Colon (tissue), 2 donors: ENCODE results near the gene CCDC148.
A peak's percentile ranks its signal among the peaks of the same experiment; 100 is the strongest.
"Not testable (repeated sequence)": the region's sequence is repeated elsewhere in the genome, so short reads cannot be mapped to it uniquely, and the experiment has no call there.

Experiments
- FAIRE-seq: peaks from 2 replicates; lab custom pipeline; 2012; peaks lifted over from hg19 to GRCh38; lab: Jason Lieb, UNC
- donor health status: control.
- donor health status: control.

CCDC148 gene

DNA sequence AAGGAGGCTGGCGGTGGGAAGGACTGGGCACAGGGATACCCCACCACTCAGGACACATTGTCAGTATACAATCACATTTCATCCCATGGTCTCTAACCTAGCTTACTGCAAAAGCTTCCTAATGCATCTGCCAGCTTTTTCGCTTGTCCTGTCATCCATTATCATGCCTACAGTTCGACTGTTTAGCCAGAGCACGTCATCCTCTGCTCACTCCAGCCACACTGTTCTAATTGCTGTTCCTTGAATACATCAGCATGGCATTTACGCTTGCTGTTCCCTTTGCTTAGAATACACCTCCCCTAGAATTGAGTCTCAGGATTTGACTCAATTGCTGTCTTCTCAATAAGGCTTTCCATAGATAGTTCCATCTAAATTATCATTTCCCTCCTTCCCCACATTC is 166.3 kb downstream of the CCDC148 start:
- FAIRE-seq: no peak

DNA sequence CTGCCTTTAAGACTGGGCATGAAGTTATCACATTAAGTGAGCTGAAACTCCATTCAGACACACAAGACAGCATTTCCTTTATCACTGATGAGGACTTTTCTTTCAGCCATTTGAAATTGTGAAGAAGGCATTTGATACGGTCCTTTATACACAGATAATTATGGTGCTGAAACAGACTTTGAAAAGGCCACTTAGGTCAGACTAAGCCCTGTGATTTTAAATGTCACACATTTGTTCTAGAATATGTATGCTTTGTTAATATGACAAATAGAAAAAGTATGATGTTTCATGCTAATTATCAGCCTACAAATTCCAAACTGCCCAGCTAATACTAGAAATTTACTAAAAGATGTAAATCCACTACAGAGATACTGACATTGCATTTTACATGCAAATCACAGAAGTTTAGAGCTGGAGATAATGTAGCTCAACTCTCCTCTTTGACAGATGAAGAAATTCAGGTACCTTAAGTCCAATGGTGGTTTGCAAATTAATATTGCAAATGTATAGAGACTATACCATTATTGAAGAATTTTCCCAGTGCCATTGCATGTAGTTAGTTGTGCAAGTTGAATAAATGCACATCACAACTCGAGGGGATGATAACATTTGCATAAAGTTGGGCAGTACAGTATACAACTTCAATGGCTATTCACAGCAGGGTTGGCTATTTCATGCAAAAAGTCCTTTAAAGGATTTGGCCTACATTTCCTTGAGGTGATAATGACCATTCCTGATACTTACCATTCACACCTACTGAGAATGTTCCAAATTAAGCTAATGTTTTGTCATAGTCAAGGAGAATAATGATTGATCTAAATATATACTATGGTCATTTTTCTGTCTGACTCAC is 179.7 kb downstream of the CCDC148 start:
- no peak for FAIRE-seq

DNA sequence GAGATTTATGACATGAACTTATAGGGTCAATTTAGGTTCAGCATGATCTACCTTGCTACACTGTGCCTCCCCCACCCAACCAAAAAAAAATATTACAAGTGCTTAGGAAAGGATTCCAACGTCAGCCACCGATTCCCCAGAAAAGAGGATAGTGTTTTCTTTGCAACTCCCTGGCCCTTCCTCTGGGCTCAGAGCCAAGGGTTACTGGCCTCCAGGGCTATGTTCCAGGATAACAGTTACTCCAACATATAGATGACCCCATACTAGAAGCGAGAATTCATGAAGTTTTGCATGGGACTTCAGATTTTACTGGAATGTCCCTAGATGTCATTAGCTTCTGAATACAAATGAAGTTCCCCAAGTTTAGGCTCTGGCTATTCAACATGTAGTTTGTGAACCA is 182.8 kb downstream of the CCDC148 start:
- no peak for FAIRE-seq

DNA sequence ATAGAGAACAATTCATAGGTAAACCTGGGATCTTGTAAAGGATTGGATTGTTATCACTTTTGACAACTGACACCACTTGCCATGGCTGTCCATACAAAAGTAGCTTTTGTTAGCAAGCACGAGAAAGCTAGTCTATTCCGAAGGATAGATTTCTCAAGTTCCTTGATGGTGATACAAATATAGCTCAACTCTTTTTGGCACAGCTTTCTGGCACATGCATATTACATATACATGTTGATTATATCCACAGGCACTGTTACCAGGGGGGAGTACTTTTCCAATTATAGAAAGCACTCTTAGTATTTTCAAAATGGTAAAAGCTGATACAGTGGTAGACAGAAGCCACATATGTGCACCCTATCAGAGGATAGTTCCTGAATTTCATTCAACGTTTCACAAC is 186.0 kb downstream of the CCDC148 start:
- FAIRE-seq: no peak

DNA sequence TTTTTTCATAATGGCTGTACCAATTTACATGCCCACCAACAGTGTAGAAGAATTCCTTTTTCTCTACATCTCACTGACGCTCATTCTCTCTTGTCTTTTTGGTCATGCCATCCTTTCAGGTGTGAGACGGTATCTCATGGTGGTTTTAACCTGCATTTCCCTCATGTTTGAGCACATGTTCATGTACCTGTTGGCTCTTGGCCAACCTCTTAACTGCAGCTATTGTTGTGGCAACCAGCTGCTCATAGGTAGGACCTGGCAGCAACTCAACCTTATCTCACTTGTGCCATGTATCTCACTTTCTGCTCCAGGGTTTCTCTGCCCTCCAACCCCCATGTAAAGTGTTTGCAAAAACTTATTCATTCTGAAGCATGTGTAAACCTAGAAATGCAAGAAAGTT is 187.4 kb downstream of the CCDC148 start:
- FAIRE-seq: no peak

DNA sequence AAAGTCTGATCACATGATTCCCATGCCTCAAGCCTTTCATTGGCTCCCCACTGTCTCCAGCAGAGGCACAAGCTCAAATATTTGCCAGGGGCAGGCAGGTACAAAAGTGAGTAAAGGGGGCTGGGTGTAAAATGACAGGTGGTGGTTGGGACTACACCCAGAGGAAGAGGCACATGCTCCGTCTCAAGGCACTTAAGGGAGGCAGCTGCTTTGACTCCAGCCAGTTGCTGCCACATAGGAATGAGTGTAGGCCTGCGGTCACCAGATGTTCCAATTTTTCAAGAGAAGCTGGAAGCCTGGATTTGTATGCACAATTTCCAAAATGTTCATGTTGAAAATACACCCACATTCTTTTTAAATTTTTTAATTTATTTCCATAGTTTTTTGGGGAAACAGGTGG is 190.4 kb downstream of the CCDC148 start:
- FAIRE-seq: no peak

DNA sequence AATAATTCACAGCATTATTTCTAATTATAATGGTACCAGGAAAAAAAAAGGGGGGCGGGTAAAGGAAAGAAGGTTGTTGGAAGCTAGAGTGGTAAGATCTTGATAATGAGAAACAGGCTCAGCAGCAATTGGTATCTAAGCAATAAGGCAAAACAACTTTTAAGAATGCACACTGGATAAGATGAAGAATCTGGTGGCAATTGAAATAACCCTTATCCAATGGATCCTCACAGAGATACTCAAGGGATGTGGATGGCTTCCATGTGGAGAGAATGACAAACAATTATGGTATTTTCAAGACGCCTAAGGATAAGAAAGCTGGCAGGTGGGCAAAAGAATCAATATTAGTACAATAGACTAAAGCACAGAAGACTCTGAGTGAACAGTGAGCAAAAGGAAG is 201.3 kb downstream of the CCDC148 start:
- no peak for FAIRE-seq

DNA sequence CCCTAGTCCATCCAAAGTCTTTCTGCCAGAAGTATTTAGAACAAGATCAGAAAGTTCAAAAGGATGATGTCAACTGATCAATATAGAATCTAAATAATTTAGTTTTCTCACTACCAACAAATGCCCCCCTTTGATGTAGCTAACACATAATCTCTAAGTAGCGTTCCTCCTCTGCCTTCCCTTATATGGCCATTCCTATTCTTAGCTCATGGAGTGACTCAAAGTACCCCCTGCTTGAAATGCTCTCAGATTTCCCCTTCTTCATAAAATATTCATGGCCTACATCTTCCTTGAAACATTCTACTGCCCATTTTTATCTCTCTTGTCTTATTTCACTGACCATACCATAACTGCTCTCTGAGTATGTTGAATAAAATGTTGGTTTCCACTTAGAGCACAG is 203.4 kb downstream of the CCDC148 start:
- FAIRE-seq: no peak

DNA sequence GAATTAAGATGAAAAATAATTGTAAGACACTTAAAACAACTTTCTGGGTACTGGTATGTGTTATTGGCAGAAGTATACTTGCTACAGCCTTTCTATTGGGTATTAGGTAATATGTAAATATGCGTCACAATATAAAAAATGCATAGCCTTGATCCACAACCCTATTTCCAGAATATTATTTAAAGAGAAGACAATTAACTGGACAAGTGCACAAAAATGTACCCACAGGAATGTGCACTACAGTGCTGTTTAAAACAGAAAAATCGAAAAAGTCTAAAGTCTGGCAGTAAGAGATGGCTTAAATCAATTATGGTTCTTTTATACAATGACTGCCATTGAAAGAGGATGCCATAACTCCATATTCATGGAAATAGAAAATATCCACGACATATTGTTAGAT is 205.2 kb downstream of the CCDC148 start:
- no peak for FAIRE-seq

DNA sequence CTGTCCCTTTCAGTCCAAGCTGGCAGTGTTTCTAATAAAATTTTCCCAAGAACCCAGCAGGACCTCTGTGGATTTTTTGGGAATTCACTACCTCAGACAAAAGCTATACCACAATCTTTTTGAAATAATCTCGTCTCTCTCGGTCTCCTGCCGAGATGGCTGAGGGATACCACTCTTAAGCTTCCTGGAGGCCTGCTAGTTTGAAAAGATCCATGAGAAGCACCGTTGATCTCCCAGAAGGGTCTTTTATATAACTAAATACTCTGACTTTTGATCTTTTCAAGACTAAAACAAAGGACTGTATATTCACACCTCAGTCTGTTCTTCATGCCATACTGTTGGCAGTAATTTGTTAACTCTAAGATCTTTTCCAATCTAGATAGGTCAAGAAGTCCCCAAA is 213.2 kb downstream of the CCDC148 start:
- FAIRE-seq: no peak

DNA sequence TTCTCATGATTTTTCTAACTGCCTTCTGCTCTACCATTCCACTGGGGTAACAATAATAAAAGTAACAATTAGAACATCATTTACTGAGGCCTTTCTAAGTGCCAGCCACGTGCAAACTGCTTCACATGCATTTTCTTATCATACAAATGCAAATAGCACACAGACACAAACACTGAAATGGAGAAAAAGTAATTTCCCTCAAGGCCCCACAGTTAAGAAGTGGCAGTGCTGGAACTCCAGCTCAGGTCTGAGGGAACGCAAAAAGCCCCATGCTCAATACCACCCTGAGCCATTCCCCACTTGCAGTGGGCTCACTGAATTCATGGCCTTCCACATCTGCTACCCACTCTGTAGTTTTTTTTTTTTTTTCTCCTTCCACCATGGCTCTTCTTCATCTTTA is 214.3 kb downstream of the CCDC148 start:
- no peak for FAIRE-seq

DNA sequence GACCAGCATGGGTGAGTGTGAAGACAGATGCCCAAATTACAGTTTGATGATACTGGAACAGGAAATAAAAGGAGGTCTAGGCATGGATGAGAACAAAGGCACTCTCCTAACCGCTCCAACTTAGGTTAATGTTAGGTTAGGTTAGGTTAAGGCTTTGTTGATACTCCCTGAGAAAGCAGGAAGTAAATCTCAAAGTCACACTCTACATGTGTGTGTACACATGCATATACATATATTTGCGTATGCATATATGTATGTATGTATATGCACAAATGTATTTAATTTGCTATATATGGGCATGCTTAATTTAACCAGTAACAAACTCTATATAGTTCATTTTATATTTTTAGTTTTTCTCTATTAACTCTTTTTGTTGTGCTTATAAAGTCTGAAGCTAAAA is 215.6 kb downstream of the CCDC148 start:
- no peak for FAIRE-seq

DNA sequence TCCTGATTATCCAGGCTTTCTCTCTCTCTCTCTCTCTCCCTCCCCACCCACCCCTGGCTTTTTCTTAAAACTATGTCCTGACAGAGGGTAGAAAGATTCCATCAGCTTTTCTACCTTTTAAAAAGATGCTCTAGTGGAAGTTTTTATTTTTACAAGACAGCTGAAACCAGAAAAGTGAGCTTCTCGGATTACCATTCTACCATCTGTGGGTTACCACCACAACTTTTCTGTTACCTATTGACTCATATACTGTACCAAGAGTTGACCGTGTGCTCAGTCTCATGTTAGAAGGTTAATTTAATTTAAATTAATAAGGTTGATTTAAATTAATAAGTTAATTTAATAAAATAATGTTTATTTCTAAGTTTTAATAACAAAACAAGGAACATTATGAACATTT is 217.3 kb downstream of the CCDC148 start:
- FAIRE-seq: no peak

DNA sequence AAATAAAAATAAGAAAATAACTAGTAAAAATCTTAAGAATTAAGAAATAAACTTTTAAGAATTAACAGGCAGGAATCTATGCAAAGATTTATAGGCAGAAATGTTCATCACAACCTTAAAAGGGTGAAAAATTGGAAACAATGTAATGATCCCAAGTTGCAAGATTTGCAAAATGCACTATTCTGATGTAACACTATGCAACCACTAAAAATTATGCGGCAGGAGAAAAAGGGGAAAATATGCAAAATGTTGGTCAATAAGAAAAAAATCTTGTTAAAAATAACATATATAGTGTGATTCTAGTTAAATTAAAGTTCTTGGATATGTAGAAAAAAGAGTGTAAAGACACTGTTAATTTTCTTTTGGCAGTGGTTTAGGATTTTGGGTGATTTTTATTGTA is 222.1 kb downstream of the CCDC148 start:
- FAIRE-seq: no peak

DNA sequence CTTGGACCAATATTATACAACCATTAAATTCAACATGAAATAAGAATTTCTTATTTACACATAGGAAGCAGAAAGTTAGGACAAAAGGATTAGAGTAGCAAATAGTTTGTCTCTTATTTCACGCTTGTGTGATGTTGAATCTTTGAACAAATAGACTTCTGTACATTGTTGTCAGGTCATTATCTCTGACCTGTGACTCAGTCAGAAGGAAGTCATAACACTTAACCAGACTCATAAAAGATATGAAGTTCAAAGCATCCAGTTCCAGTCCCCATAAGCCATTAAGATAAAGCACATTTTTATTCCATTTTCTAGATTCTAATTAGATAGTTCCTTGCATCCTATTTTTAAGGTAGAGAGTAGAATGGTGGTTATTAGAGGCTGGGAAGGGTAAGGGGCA is 224.1 kb downstream of the CCDC148 start:
- peak; percentile 49 for FAIRE-seq

DNA sequence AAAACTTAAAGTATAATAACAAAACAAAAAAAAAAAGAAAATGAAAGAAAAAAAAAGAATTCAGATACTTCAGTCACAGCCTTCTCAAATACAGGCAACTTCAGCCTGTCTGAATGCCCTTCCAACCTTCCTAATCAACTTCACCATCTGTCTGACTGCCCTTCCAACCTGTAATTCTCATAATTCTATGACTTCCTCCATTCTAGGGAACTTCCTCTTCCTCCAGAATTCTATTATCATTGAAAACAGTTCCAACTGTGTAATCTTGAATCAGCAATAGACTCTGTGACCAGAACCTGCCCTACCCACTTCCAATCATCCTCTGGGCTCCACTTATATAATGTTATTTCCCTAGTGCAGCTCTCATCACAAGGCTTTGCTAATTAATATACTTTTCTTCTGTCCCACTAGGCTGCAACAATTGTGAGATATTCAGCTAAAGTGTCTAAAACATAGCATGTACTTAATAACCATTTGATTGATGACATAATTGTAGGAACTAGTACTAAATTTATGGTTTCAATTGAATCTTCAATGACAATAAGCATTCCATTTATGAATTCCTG is 227.5 kb downstream of the CCDC148 start:
- FAIRE-seq: no peak

DNA sequence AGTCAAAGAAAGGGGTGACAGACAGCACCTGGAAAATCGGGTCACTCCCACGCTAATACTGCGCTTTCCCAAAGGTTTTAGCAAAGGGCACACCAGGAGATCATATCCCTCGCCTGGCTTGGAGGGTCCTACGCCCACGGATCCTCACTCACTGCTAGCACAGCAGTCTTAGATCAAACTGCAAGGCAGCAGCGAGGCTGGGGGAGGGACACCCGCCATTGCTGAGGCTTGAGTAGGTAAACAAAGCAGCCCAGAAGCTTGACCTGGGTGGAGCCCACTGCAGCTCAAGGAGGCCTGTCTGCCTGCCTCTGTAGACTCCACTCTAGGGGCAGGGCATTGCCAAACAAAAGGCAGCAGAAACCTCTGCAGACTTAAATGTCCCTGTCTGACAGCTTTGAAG is 233.5 kb downstream of the CCDC148 start:
- FAIRE-seq: not testable (repeated sequence)

DNA sequence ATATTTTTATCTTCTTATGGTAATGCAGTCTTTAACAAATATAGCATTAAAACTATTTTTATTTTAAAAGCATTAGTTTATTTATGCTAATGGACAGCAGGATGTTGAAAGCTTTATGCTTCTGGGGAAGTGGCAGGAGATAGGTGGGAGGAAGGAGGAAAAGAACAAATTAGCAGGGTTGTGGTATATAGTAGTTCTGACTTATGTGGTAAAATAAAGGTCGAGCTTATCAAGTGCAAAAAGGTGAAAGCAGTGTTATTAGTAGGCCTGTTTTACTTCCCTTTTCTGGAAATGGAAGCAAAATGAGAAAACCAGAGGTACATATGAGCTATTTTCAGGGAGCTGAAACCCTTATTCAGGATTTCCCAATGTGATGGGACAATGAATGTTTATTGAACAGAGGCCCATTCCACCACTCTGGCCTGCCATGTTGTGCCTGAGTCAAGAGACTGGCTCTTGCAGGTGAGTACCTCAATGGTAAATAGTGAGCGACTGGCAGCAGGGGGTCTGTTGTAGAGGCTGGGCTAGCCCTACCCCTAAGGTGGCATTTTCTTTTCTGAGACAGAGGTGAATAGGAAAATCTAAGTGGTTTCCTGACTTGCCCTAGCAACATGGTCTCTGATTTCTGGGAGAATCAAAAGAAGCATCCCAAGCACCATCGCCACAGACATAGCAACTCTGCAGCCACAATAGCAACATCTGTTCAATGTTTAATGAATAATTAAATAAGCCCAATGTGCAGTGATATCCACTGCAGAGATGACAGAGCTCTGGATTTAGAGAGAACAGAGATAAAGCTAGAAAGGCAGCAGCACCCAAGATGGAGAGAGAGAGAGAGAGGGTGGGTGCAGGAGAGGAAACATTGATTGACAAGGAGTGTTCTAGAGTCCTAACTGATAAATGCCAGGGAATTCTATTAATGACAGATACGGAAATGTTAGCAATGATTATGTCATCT is 235.2 kb downstream of the CCDC148 start:
- no peak for FAIRE-seq

DNA sequence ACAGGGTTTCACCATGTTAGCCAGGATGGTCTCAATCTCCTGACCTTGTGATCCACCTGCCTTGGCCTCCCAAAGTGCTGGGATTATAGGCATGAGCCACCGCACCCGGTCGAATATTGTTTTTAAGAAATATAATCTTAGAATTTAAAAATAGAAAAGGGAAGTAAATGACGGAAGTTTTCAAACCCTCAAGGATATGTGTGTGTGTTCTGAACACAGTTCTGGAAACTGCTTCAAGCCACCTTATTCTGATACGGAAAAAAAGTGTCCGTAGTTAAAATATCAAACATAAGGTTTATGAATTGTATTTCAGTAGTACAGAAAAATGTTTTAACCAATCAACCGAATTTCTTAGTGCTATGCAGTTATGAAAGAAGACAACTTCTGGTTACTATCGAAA is 239.0 kb downstream of the CCDC148 start:
- peak; percentile 43 for FAIRE-seq

DNA sequence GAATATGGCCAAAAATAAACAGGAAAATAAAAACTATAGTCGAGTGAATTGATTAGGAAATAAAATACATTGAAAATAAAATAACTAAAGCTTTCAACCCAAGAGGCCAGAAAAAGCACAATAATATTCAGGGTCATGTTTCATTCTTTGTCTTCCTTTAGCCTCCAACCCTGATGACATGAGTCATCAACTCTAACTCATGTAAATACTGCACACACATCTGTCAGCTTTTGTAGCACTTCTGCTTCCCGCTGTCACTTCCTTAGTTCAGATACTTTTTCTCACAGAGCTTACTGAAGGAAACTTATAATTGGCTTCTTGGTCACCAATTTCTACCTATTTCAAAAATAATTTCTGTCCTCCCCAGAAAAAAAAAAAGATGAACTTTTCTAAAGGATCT is 242.1 kb downstream of the CCDC148 start:
- no peak for FAIRE-seq

DNA sequence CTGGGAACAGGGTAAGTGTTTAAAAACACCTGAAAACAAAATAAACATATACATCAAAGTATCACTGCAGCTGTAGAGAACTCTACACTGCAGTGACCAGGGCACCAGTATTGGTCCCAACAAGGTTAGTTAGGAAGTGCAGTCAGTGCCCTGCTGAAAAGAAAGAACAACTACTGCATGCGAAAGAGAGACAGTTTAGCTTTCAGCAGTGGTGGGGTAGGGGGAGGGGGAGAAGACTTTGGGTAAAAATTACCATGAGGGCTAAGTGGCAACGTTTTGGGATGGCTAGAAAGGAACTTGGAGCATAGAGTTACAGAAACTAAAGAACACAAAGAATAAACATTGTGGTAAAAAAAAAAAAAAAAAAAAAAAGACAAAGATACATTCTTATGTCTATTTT is 242.8 kb downstream of the CCDC148 start:
- no peak for FAIRE-seq

DNA sequence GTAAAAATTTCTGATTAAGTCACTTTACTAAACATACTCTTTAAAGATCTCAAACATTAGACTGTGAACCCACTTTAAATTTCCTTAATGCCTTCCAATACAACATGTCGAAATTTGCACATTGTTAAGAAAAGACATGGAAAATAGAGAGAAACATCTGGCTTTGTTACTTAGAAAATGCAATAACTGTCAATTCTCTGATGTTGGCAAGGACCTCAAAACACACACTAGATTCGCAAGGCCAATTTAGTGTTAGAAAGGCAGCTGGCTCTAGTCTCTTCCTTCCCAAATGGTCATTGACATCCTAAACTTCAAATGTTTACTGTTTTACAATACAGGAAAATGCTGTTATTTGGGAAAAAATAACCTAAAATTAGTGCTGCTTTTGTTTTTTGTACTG is 244.3 kb downstream of the CCDC148 start:
- no peak for FAIRE-seq

DNA sequence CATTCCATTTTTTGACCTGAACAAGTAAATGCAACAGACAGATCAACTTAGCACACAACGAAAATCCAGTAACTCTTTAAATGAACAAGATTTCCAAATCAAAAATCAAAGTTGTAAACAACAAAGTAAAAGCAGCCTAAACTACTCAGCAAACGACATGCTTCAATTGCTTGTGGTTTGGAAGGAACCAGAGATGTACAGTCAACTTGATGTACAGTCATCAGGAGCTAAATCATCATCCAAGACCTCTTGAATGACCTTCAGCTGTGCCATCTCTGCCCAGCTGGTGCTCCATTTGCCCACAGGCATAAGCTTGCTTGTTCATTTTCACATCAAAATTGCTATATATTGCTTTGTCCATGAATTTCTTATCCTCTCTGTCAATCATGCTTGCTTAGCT is 245.1 kb downstream of the CCDC148 start:
- FAIRE-seq: no peak
